CD4-positive, alpha-beta memory T cell (primary cell): ENCODE results near the gene PTPN5. TPM values are rescaled to one million over a fixed set of nuclear protein-coding genes. Genes with fewer than 3 reads are reported as not detected.

ENCODE experiments used
- CTCF ChIA-PET: fragments of 350-600 bp; sonication (Branson Sonifier 250); formaldehyde crosslinking; loops from one replicate; lab custom pipeline; 2021; ENCODE audit warnings: inconsistent platforms; ENCODE audit not compliant: partially characterized antibody; lab: Charles Lee
- POLR2A ChIA-PET: fragments of 350-600 bp; sonication (Branson Sonifier 250); formaldehyde crosslinking; loops from one replicate; lab custom pipeline; 2021; ENCODE audit not compliant: partially characterized antibody; lab: Charles Lee
- DNase-seq, 5 donors: peaks; one replicate each; pipeline versions ENCODE4 v3.0.0 to v3.0.0-alpha.2; 2020 to 2022; ENCODE audit warnings: mixed read lengths in 1 of 5
- H3K27ac ChIP-seq: one replicate; pipeline ENCODE4 v1.7.0; 2013; ENCODE audit warnings: low read depth, low read length
- H3K27me3 ChIP-seq: 2 replicates; pipeline ENCODE4 v1.7.0; 2013; ENCODE audit warnings: mild to moderate bottlenecking, low read length, moderate library complexity; ENCODE audit not compliant: insufficient read depth
- H3K36me3 ChIP-seq: 2 replicates; pipeline ENCODE4 v1.7.0; 2013; ENCODE audit warnings: mild to moderate bottlenecking, low read length, moderate library complexity; ENCODE audit not compliant: insufficient read depth
- H3K4me1 ChIP-seq: 2 replicates; pipeline ENCODE4 v1.7.0; 2013; ENCODE audit warnings: mild to moderate bottlenecking, low read length, moderate library complexity; ENCODE audit not compliant: insufficient read depth
- H3K4me3 ChIP-seq, 2 donors: one replicate each; pipeline ENCODE4 v1.7.0; 2013; ENCODE audit warnings: low read length in 2 of 2, mild to moderate bottlenecking in 1 of 2
- H3K9me3 ChIP-seq, 2 donors: one replicate each; pipeline ENCODE4 v1.7.0; 2013; ENCODE audit warnings: low read length in 2 of 2, control low read depth in 1 of 2; ENCODE audit not compliant: control insufficient read depth in 1 of 2
- H3K27ac Mint-ChIP-seq, 7 donors: one replicate each; pipeline ENCODE4 v1.8.0; 2020 to 2021; ENCODE audit warnings: mixed read lengths in 7 of 7, mild to moderate bottlenecking in 6 of 7, inconsistent platforms in 3 of 7, moderate library complexity in 3 of 7
- H3K27me3 Mint-ChIP-seq, 2 donors: one replicate each; pipeline ENCODE4 v1.8.0; 2020 to 2021; ENCODE audit warnings: mixed read lengths in 2 of 2
- H3K36me3 Mint-ChIP-seq, 2 donors: one replicate each; pipeline ENCODE4 v1.8.0; 2020 to 2021; ENCODE audit warnings: mixed read lengths in 2 of 2, inconsistent platforms in 1 of 2, mild to moderate bottlenecking in 1 of 2
- H3K4me1 Mint-ChIP-seq, 4 donors: one replicate each; pipeline ENCODE4 v1.8.0; 2020 to 2021; ENCODE audit warnings: mixed read lengths in 4 of 4, mild to moderate bottlenecking in 1 of 4
- H3K4me3 Mint-ChIP-seq, 8 donors: one replicate each; pipeline ENCODE4 v1.8.0; 2020 to 2021; ENCODE audit warnings: mixed read lengths in 8 of 8, mild to moderate bottlenecking in 7 of 8, moderate library complexity in 6 of 8, inconsistent platforms in 3 of 8
- H3K9me3 Mint-ChIP-seq, 8 donors: one replicate each; pipeline ENCODE4 v1.8.0; 2020 to 2021; ENCODE audit warnings: mixed read lengths in 8 of 8, mild to moderate bottlenecking in 5 of 8, inconsistent platforms in 3 of 8, moderate library complexity in 1 of 8
- intact Hi-C: fragments of 100-400 bp; cut with micrococcal nuclease; formaldehyde crosslinking; loops from one replicate; pipeline ENCODE4 v1.15.1; 2023
- polyA plus RNA-seq, 2 donors: library from polyadenylated mRNA; unstranded; fragments of 300-500 nt; fragmentation: Illumina TruSeq; gene quantifications; one replicate each; pipeline ENCODE4 v1.2.3, GENCODE V29; 2021
- total RNA-seq, 2 experiments: library from RNA; stranded (reverse); gene quantifications; one replicate each; pipeline ENCODE4 v1.2.3, GENCODE V29; 2021

Gene PTPN5
- total and polyA plus RNA-seq, 4 experiments from 2014 or later: not detected

GRCh38 chr11:18798799-18799469 lies 7.3 kb upstream of the PTPN5 start:
- no peaks in the 10 kb centered on the region for H3K4me1 ChIP-seq
- no peaks in the 10 kb centered on the region for H3K36me3 ChIP-seq
- H3K4me3 Mint-ChIP-seq: no peak overlapping the region
- intact Hi-C loops: no loop called here
- POLR2A ChIA-PET: no interaction called here
- H3K27ac ChIP-seq: no peak overlapping the region
- peaks cover 0 to 6% (median 3%) of the 10 kb centered on the region in 4 donors for H3K4me1 Mint-ChIP-seq
- DNase-seq: no peak
- no peaks in the 10 kb centered on the region for H3K36me3 Mint-ChIP-seq
- CTCF ChIA-PET: interaction anchor here (1.1 kb wide), 1 partner anchor 259 kb away, joined by 3 read pairs; no protein-coding TSS in a partner anchor
- H3K27me3 Mint-ChIP-seq: peaks cover 9 to 13% of the 10 kb centered on the region in 2 donors
- H3K27me3 ChIP-seq: no peaks in the 10 kb centered on the region
- no peaks in the 10 kb centered on the region for H3K9me3 ChIP-seq
- H3K27ac Mint-ChIP-seq: peak overlapping the region in 1 of 7 donors; percentile 32
- peaks cover 0 to 2% (median 0%) of the 10 kb centered on the region in 8 donors for H3K9me3 Mint-ChIP-seq
- H3K4me3 ChIP-seq: no peak overlapping the region

- no peak for DNase-seq
- Mint-ChIP-seq H3K4me3 (no peak overlapping the region), H3K9me3 (peaks cover 0 to 2% (median 0%) of the 10 kb centered on the region in 8 donors), H3K27me3 (peaks cover 29 to 34% of the 10 kb centered on the region in 2 donors), H3K36me3 (no peaks in the 10 kb centered on the region), H3K27ac (no peak overlapping the region), H3K4me1 (peaks cover 0 to 10% (median 2%) of the 10 kb centered on the region in 4 donors)
- Histone ChIP-seq H3K36me3 (no peaks in the 10 kb centered on the region), H3K4me3 (no peak overlapping the region), H3K4me1 (no peaks in the 10 kb centered on the region), H3K27ac (no peak overlapping the region), H3K27me3 (peaks cover 10% of the 10 kb centered on the region), H3K9me3 (no peaks in the 10 kb centered on the region)
- intact Hi-C loops: no loop called here
- ChIA-PET POLR2A (no interaction called here), CTCF (interaction anchor here (1.1 kb wide), 1 partner anchor 8 kb away, joined by 3 read pairs; no protein-coding TSS in a partner anchor)
Observed at GRCh38 chr11:18794956-18795355, 3.4 kb upstream of the PTPN5 start.

GRCh38 chr11:18792827-18793226 lies 1.2 kb upstream of the PTPN5 start:
- H3K4me3 Mint-ChIP-seq: peak overlapping the region in 4 of 8 donors; percentile 35 to 72 (median 54)
- peaks cover 18% of the 10 kb centered on the region for H3K27me3 ChIP-seq
- H3K4me1 Mint-ChIP-seq: peaks cover 0 to 10% (median 2%) of the 10 kb centered on the region in 4 donors
- no peak for DNase-seq
- no peaks in the 10 kb centered on the region for H3K4me1 ChIP-seq
- no peak overlapping the region for H3K27ac Mint-ChIP-seq
- no peaks in the 10 kb centered on the region for H3K36me3 ChIP-seq
- intact Hi-C loops: no loop called here
- H3K4me3 ChIP-seq: no peak overlapping the region
- ChIA-PET CTCF (no interaction called here), POLR2A (no interaction called here)
- peaks cover 34 to 49% of the 10 kb centered on the region in 2 donors for H3K27me3 Mint-ChIP-seq
- peaks cover 0 to 2% (median 0%) of the 10 kb centered on the region in 8 donors for H3K9me3 Mint-ChIP-seq
- no peaks in the 10 kb centered on the region for H3K36me3 Mint-ChIP-seq
- no peak overlapping the region for H3K27ac ChIP-seq
- H3K9me3 ChIP-seq: no peaks in the 10 kb centered on the region

DNA sequence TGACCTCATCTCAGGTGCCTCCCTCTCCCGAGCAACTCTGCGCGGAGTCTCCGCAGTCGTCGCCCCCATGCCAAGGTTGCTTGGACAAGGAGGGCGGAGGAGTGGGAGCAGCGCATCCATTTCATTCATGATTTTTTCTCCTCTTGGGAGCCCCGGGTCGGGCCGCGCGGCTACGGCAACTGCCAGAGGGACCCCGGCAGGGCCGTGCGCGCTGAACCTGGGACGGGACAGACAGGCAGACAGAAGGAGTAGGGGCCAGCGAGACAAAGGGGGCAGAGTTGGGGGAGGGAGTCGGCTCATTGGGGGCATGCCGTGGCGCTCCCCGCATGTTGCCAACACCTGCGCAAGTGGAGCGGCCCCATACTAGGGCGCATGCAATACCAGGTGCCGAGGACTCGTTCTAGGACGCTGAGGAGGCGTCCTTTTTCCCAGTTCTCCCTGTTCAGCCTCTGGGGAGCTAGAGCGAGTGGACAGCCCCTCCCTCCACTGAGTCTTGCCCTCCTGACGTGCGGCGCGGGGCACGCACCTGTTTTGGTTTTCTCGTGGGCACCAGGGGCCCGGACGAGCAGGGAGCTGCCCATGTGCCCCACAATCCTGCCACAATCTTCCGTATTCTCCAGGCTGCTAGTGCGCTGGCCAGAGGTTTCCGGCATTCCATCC lies 501 bp upstream of the PTPN5 start:
- peaks cover 19% of the 10 kb centered on the region for H3K27me3 ChIP-seq
- CTCF ChIA-PET: no interaction called here
- POLR2A ChIA-PET: no interaction called here
- no peaks in the 10 kb centered on the region for H3K36me3 ChIP-seq
- DNase-seq: no peak
- H3K27me3 Mint-ChIP-seq: peaks cover 32 to 48% of the 10 kb centered on the region in 2 donors
- H3K4me3 Mint-ChIP-seq: peak overlapping the region in 2 of 8 donors; percentile 35 to 72
- no peaks in the 10 kb centered on the region for H3K36me3 Mint-ChIP-seq
- H3K27ac ChIP-seq: no peak overlapping the region
- no peaks in the 10 kb centered on the region for H3K4me1 ChIP-seq
- H3K9me3 Mint-ChIP-seq: peaks cover 0 to 2% (median 0%) of the 10 kb centered on the region in 8 donors
- H3K4me3 ChIP-seq: no peak overlapping the region
- H3K9me3 ChIP-seq: no peaks in the 10 kb centered on the region
- peaks cover 0 to 10% (median 2%) of the 10 kb centered on the region in 4 donors for H3K4me1 Mint-ChIP-seq
- H3K27ac Mint-ChIP-seq: no peak overlapping the region
- intact Hi-C loops: no loop called here

DNA sequence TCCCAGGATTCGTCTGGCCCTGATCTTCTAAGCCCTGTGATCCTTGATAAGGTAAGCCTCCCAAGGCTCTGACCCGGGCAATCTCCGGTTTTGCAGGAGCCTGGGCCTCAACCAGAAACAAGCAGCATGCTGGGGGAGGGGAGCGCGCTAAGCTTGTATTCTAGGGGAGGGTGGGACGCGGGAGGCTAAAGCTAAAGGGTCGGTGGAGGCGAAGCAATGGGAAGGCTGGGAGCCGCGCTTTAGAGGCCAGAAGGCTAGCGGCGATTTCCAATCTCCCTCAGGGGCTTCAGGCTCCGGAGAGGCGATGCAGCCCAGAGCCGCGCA lies 753 bp downstream of the PTPN5 start:
- Histone ChIP-seq H3K9me3 (no peaks in the 10 kb centered on the region), H3K27ac (no peak overlapping the region), H3K36me3 (no peaks in the 10 kb centered on the region), H3K4me1 (no peaks in the 10 kb centered on the region), H3K4me3 (no peak overlapping the region), H3K27me3 (peaks cover 19% of the 10 kb centered on the region)
- ChIA-PET POLR2A (no interaction called here), CTCF (interaction anchor here (0.6 to 1.7 kb wide), 2 partner anchors 13 to 279 kb away, joined by 4 to 5 read pairs; no protein-coding TSS in a partner anchor)
- peaks cover 0 to 2% (median 0%) of the 10 kb centered on the region in 8 donors for H3K9me3 Mint-ChIP-seq
- H3K27me3 Mint-ChIP-seq: peaks cover 34 to 50% of the 10 kb centered on the region in 2 donors
- no peak overlapping the region for H3K27ac Mint-ChIP-seq
- DNase-seq: no peak
- H3K4me1 Mint-ChIP-seq: peaks cover 0 to 10% (median 2%) of the 10 kb centered on the region in 4 donors
- no peaks in the 10 kb centered on the region for H3K36me3 Mint-ChIP-seq
- peak overlapping the region in 1 of 8 donors; percentile 12 for H3K4me3 Mint-ChIP-seq
- intact Hi-C loops: no loop called here

DNA sequence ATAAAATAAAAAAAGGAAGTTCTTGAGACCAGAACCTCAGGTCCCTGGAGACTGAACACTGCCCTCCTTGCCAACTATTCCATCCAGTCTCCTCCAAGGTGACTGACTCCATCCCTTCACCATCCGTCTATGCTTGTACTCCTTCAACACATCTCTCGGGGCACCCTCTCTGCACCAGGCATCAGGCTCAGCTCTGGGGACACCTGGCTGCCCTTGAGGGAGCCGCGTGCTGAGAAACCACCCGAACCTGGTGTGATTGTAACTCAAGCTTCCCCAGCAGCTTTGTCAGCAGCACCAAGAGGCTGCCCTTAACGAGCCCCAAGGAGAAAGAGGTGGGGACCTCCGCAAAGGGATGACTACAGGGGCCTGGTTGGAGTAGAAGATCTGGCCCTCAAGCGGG lies 1.7 kb downstream of the PTPN5 start:
- no peaks in the 10 kb centered on the region for H3K9me3 ChIP-seq
- H3K4me3 Mint-ChIP-seq: no peak overlapping the region
- H3K27ac ChIP-seq: no peak overlapping the region
- ChIA-PET POLR2A (no interaction called here), CTCF (interaction anchor here (1.7 kb wide), 1 partner anchor 12 kb away, joined by 4 read pairs; no protein-coding TSS in a partner anchor)
- peaks cover 0 to 2% (median 0%) of the 10 kb centered on the region in 8 donors for H3K9me3 Mint-ChIP-seq
- no peak for DNase-seq
- intact Hi-C loops: no loop called here
- no peak overlapping the region for H3K4me3 ChIP-seq
- H3K4me1 ChIP-seq: no peaks in the 10 kb centered on the region
- peaks cover 0 to 10% (median 2%) of the 10 kb centered on the region in 4 donors for H3K4me1 Mint-ChIP-seq
- H3K36me3 ChIP-seq: no peaks in the 10 kb centered on the region
- H3K27me3 Mint-ChIP-seq: peaks cover 34 to 48% of the 10 kb centered on the region in 2 donors
- H3K36me3 Mint-ChIP-seq: no peaks in the 10 kb centered on the region
- peaks cover 19% of the 10 kb centered on the region for H3K27me3 ChIP-seq
- H3K27ac Mint-ChIP-seq: no peak overlapping the region

- Histone ChIP-seq H3K27ac (no peak overlapping the region), H3K4me1 (no peaks in the 10 kb centered on the region), H3K36me3 (no peaks in the 10 kb centered on the region), H3K27me3 (peaks cover 13% of the 10 kb centered on the region), H3K4me3 (no peak overlapping the region), H3K9me3 (no peaks in the 10 kb centered on the region)
- no peaks in the 10 kb centered on the region for H3K9me3 Mint-ChIP-seq
- H3K4me3 Mint-ChIP-seq: no peak overlapping the region
- CTCF ChIA-PET: no interaction called here
- no peaks in the 10 kb centered on the region for H3K4me1 Mint-ChIP-seq
- POLR2A ChIA-PET: no interaction called here
- peaks cover 10 to 24% of the 10 kb centered on the region in 2 donors for H3K27me3 Mint-ChIP-seq
- DNase-seq: no peak
- no peak overlapping the region for H3K27ac Mint-ChIP-seq
- no peaks in the 10 kb centered on the region for H3K36me3 Mint-ChIP-seq
- intact Hi-C loops: no loop called here
Observed at GRCh38 chr11:18785411-18785810, 6.2 kb downstream of the PTPN5 start.
